ENCODE results near the gene PPP1R8.

GRCh38 chr1:27787895-27788294 is 42.7 kb upstream of the PPP1R8 start:
- TF ChIP-seq EZH2 (IDR thresholded peaks at IDR 0.05; ENCODE audit: borderline replicate concordance, low read depth, low read length, severe bottlenecking) (no peak), CTCF (IDR thresholded peaks at IDR 0.05; ENCODE audit: borderline replicate concordance, extremely low read depth, low read length, poor library complexity, severe bottlenecking) (no peak)
